Measurements from ENCODE around the gene EEF1B2. TPM values are rescaled to one million over a fixed set of nuclear protein-coding genes. Genes with fewer than 3 reads are reported as not detected.
A peak's percentile ranks its signal among the peaks of the same experiment; 100 is the strongest.

Gene EEF1B2
- total RNA-seq, 1 experiment from 2014 or later = 768 TPM

GRCh38 chr2:206145665-206146064, 14.0 kb upstream of the EEF1B2 start:
- Histone ChIP-seq H2AFZ (ENCODE audit: low read length) (no peak overlapping the region), H3K18ac (ENCODE audit: insufficient read length, low read depth, low read length) (no peak overlapping the region), H3K79me1 (ENCODE audit: insufficient read depth, low read depth, low read length, poor library complexity, severe bottlenecking) (no peaks in the 10 kb centered on the region), H2BK20ac (ENCODE audit: low read depth, low read length, poor library complexity, severe bottlenecking) (no peak overlapping the region), H3K56ac (ENCODE audit: insufficient read length, low read depth, low read length) (no peak overlapping the region), H3K23ac (ENCODE audit: insufficient read length, low read depth, low read length) (no peak overlapping the region), H2BK15ac (ENCODE audit: low read depth, low read length) (no peak overlapping the region), H4K20me1 (ENCODE audit: control insufficient read depth, insufficient read depth, insufficient read length) (no peaks in the 10 kb centered on the region), H2AK5ac (ENCODE audit: insufficient read length, low read length) (no peak overlapping the region), H2BK5ac (ENCODE audit: insufficient read length, low read length) (no peak overlapping the region), H3K79me2 (ENCODE audit: insufficient read depth, low read length) (no peaks in the 10 kb centered on the region), H3K27ac (ENCODE audit: insufficient read length, low read depth, low read length) (no peak overlapping the region), H4K91ac (ENCODE audit: insufficient read length, low read depth, low read length) (no peak overlapping the region), H3K27me3 (ENCODE audit: insufficient read depth, low read length) (no peaks in the 10 kb centered on the region), H3K9me3 (ENCODE audit: control insufficient read depth, low read depth, low read length) (no peaks in the 10 kb centered on the region), H2BK12ac (ENCODE audit: insufficient read length, low read depth, low read length) (no peak overlapping the region), H4K5ac (ENCODE audit: insufficient read length, low read depth, low read length) (no peak overlapping the region), H3K14ac (ENCODE audit: insufficient read depth, low read length) (no peak overlapping the region), H3K23me2 (ENCODE audit: insufficient read length, low read depth, low read length, poor library complexity, severe bottlenecking) (no peaks in the 10 kb centered on the region), H2BK120ac (ENCODE audit: low read depth, low read length, poor library complexity, severe bottlenecking) (no peak overlapping the region), H3K4me2 (ENCODE audit: insufficient read depth, insufficient read length, low read length) (no peak overlapping the region), H3K9ac (ENCODE audit: extremely low read depth, insufficient read length, low read length) (no peak overlapping the region), H3T11ph (ENCODE audit: low read length) (no peak overlapping the region), H4K8ac (replicated peaks; ENCODE audit: insufficient read length, low read depth, low read length) (no peak overlapping the region), H3K4me1 (ENCODE audit: insufficient read depth, low read length) (no peaks in the 10 kb centered on the region), H3K4ac (ENCODE audit: low read depth, low read length) (no peak overlapping the region)
- no CpG with 5 or more reads among the region's 5 CpGs for WGBS (ENCODE audit: extremely low coverage, insufficient read length, low lambda C conversion rate)
- TF ChIP-seq, protein P1, sequence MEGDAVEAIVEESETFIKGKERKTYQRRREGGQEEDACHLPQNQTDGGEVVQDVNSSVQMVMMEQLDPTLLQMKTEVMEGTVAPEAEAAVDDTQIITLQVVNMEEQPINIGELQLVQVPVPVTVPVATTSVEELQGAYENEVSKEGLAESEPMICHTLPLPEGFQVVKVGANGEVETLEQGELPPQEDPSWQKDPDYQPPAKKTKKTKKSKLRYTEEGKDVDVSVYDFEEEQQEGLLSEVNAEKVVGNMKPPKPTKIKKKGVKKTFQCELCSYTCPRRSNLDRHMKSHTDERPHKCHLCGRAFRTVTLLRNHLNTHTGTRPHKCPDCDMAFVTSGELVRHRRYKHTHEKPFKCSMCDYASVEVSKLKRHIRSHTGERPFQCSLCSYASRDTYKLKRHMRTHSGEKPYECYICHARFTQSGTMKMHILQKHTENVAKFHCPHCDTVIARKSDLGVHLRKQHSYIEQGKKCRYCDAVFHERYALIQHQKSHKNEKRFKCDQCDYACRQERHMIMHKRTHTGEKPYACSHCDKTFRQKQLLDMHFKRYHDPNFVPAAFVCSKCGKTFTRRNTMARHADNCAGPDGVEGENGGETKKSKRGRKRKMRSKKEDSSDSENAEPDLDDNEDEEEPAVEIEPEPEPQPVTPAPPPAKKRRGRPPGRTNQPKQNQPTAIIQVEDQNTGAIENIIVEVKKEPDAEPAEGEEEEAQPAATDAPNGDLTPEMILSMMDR (conservative IDR thresholded peaks at IDR 0.05) = no peak
- DNase-seq = no peak
- Mint-ChIP-seq H3K9me3 (no peaks in the 10 kb centered on the region), H3K4me3 (no peak overlapping the region), H3K36me3 (ENCODE audit: insufficient read depth in 1 of 3, low read depth in 3 of 3) (peaks cover 40 to 92% (median 80%) of the 10 kb centered on the region in 3 experiments; a peak in 6 of 7 replicates), H3K27me3 (ENCODE audit: low read depth) (no peaks in the 10 kb centered on the region), H3K4me1 (no peaks in the 10 kb centered on the region), H3K27ac (0 out of 7 replicates have a peak overlapping the region, but pooled peaks of 2 of the 3 experiments have one; percentile 38 to 55)

All from H9 (cell line).